ENCODE measurements around the gene ACP2.

GRCh38 chr11:47241841-47242301, 6.7 kb downstream of the ACP2 start:
- TF ChIP-seq CTCF (IDR thresholded peaks at IDR 0.05), result no peak
- no peak for TF ChIP-seq ZFX (IDR thresholded peaks at IDR 0.05; ENCODE audit: borderline replicate concordance)

Data from 22Rv1 (cell line).